Measurements from ENCODE around the gene CYTH1. TPM values are rescaled to one million over a fixed set of nuclear protein-coding genes. Genes with fewer than 3 reads are reported as not detected.

CYTH1 gene
- total RNA-seq, 1 experiment from 2014 or later = 9.7 TPM

DNA sequence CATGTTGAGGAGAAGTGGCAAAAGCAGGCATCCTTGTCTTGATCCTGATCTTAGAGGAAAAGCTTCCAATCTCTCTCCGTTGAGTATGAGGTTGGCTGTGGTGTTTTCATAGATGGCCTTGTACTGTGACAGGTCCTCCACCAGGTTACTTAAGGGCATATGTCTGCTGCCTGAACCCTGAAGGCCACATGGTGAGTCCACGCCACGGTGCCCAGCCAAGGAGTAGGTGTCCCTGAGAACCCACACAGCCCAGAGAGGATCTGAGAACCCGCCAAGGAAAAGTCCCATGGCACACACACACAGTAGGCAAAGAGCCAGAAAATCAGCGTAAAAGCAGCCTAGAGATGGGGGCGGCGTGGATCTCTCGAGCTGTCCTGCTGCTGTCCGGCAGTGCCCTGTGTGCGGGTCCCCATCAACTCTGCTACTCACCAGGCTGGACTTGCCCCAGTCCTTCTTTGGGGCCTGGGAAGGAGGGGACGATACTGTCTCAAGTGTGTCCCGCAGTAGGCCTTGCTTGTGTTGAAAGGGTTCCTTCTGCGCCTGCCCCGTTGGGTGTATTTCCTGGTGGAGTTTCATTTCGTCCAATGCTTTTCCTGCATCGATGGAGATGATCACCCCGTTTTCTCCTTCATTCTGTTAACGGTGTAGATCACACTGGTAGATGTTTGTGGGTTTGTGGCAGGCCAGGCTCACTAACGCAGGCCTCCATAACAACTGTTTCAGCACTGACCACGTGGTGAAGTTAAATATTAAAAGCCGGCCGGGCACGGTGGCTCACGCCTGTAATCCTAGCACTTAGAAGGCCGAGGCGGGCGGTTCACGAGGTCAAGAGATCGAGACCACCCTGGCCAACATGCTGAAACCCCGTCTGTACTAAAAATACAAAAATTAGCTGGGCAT lies 114.1 kb downstream of the CYTH1 start:
- no peak overlapping the region for H2BK120ac ChIP-seq (ENCODE audit: low read depth, low read length, poor library complexity, severe bottlenecking)
- DNase-seq = no peak
- Mint-ChIP-seq H3K4me3 (no peak overlapping the region), H3K27me3 (ENCODE audit: low read depth) (no peaks in the 10 kb centered on the region; the same call in 1 of the 2 replicates), H3K27ac (no peak overlapping the region), H3K4me1 (peaks cover 14% of the 10 kb centered on the region in 2 experiments), H3K36me3 (ENCODE audit: insufficient read depth in 1 of 3, low read depth in 3 of 3) (no peaks in the 10 kb centered on the region; a peak in 1 of 7 replicates), H3K9me3 (peaks cover 0 to 3% of the 10 kb centered on the region in 2 experiments; a peak in 1 of 5 replicates)
- no peaks in the 10 kb centered on the region for H4K20me1 ChIP-seq (ENCODE audit: control insufficient read depth, insufficient read depth, insufficient read length)
- H4K8ac ChIP-seq (replicated peaks; ENCODE audit: insufficient read length, low read depth, low read length) = no peak overlapping the region
- no peaks in the 10 kb centered on the region for H3K9me3 ChIP-seq (ENCODE audit: control insufficient read depth, low read depth, low read length)
- no peak overlapping the region for H3K4me2 ChIP-seq (ENCODE audit: insufficient read depth, insufficient read length, low read length)
- H3K79me1 ChIP-seq (ENCODE audit: insufficient read depth, low read depth, low read length, poor library complexity, severe bottlenecking) = no peaks in the 10 kb centered on the region
- no peaks in the 10 kb centered on the region for H3K4me1 ChIP-seq (ENCODE audit: insufficient read depth, low read length)
- no peak overlapping the region for H2AFZ ChIP-seq (ENCODE audit: low read length)
- H3K23me2 ChIP-seq (ENCODE audit: insufficient read length, low read depth, low read length, poor library complexity, severe bottlenecking) = no peaks in the 10 kb centered on the region
- no peak overlapping the region for H2BK5ac ChIP-seq (ENCODE audit: insufficient read length, low read length)
- no peak overlapping the region for H3K14ac ChIP-seq (ENCODE audit: insufficient read depth, low read length)
- no peaks in the 10 kb centered on the region for H3K27me3 ChIP-seq (ENCODE audit: insufficient read depth, low read length)
- H3K9ac ChIP-seq (ENCODE audit: extremely low read depth, insufficient read length, low read length) = no peak overlapping the region
- no peak for TF ChIP-seq CTCF (conservative IDR thresholded peaks at IDR 0.05)
- no peak overlapping the region for H2BK20ac ChIP-seq (ENCODE audit: low read depth, low read length, poor library complexity, severe bottlenecking)
- no peak overlapping the region for H3K4ac ChIP-seq (ENCODE audit: low read depth, low read length)
- no peak overlapping the region for H3K23ac ChIP-seq (ENCODE audit: insufficient read length, low read depth, low read length)
- no peaks in the 10 kb centered on the region for H3K79me2 ChIP-seq (ENCODE audit: insufficient read depth, low read length)
- no CpG with 5 or more reads among the region's 30 CpGs for WGBS (ENCODE audit: extremely low coverage, insufficient read length, low lambda C conversion rate)
- no peak overlapping the region for H2BK15ac ChIP-seq (ENCODE audit: low read depth, low read length)
- no peak overlapping the region for H4K5ac ChIP-seq (ENCODE audit: insufficient read length, low read depth, low read length)
- no peak overlapping the region for H4K91ac ChIP-seq (ENCODE audit: insufficient read length, low read depth, low read length)
- H3K27ac ChIP-seq (ENCODE audit: insufficient read length, low read depth, low read length) = no peak overlapping the region
- no peak overlapping the region for H3T11ph ChIP-seq (ENCODE audit: low read length)
- no peak overlapping the region for H2BK12ac ChIP-seq (ENCODE audit: insufficient read length, low read depth, low read length)
- H3K18ac ChIP-seq (ENCODE audit: insufficient read length, low read depth, low read length) = no peak overlapping the region
- H3K56ac ChIP-seq (ENCODE audit: insufficient read length, low read depth, low read length) = no peak overlapping the region
- H2AK5ac ChIP-seq (ENCODE audit: insufficient read length, low read length) = no peak overlapping the region
